Neural cell (in vitro differentiated cells): ENCODE measurements around the gene JPT2. TPM values are rescaled to one million over a fixed set of nuclear protein-coding genes. Genes with fewer than 3 reads are reported as not detected.

Source experiments
- H2AFZ ChIP-seq: fragments of 200-600, 300-800 bp; sonication (generic), shearing (Covaris generic); 2 replicates; pipeline ENCODE4 v1.6.0; 2014; ENCODE audit warnings: low read depth, mild to moderate bottlenecking, antibody characterized with exemption, low read length, moderate library complexity
- H3F3A ChIP-seq: fragments of 200-600 bp; shearing (Covaris generic); 2 replicates; pipeline ENCODE4 v1.6.1; 2016; ENCODE audit warnings: mild to moderate bottlenecking, moderate library complexity, mixed read lengths, antibody characterized with exemption, low read length; ENCODE audit not compliant: insufficient read depth, poor library complexity, severe bottlenecking
- H3K27ac ChIP-seq: fragments of 200-600, 300-800 bp; sonication (generic), shearing (Covaris generic); 2 replicates; pipeline ENCODE4 v1.5.1; 2014; ENCODE audit warnings: mild to moderate bottlenecking, low read length, moderate library complexity
- H3K27me3 ChIP-seq: fragments of 300-800, 200-600 bp; sonication (generic), shearing (Covaris generic); 2 replicates; pipeline ENCODE4 v1.6.0; 2014; ENCODE audit warnings: mild to moderate bottlenecking, low read depth, low read length, moderate library complexity; ENCODE audit not compliant: insufficient read depth
- H3K36me3 ChIP-seq: fragments of 300-800, 200-600 bp; sonication (generic), shearing (Covaris generic); 2 replicates; pipeline ENCODE4 v1.5.1; 2014; ENCODE audit warnings: mild to moderate bottlenecking, antibody characterized with exemption, low read length, moderate library complexity; ENCODE audit not compliant: insufficient read depth
- H3K4me2 ChIP-seq: fragments of 300-800, 200-600 bp; sonication (generic), shearing (Covaris generic); 2 replicates; pipeline ENCODE4 v1.6.0; 2014; ENCODE audit warnings: mild to moderate bottlenecking, low read length
- H3K4me3 ChIP-seq: fragments of 300-800, 200-600 bp; sonication (generic), shearing (Covaris generic); 2 replicates; pipeline ENCODE4 v1.5.1; 2014; ENCODE audit warnings: mild to moderate bottlenecking, low read length, moderate library complexity
- H3K79me2 ChIP-seq: fragments of 200-600 bp; shearing (Covaris generic); replicated peaks from 2 replicates; pipeline ENCODE4 v1.6.0; 2014; ENCODE audit warnings: mild to moderate bottlenecking, low read length, moderate library complexity; ENCODE audit not compliant: insufficient read depth
- H3K9ac ChIP-seq: fragments of 300-800, 200-600 bp; sonication (generic), shearing (Covaris generic); 2 replicates; pipeline ENCODE4 v1.6.1; 2016; ENCODE audit warnings: mild to moderate bottlenecking, low read length, mixed read lengths
- H3K9me2 ChIP-seq: fragments of 200-600 bp; shearing (Covaris generic); 2 replicates; pipeline ENCODE4 v1.6.1; 2016; ENCODE audit warnings: mild to moderate bottlenecking, low read length, mixed read lengths; ENCODE audit not compliant: insufficient read depth
- H3K9me3 ChIP-seq: fragments of 200-600, 300-800 bp; sonication (generic), shearing (Covaris generic); 2 replicates; pipeline ENCODE4 v1.6.1; 2016; ENCODE audit warnings: mild to moderate bottlenecking, mixed run types, low read length, moderate library complexity, mixed read lengths
- H4K20me1 ChIP-seq: fragments of 200-600 bp; shearing (Covaris generic); 2 replicates; pipeline ENCODE4 v1.6.1; 2016; ENCODE audit warnings: mild to moderate bottlenecking, mixed run types; ENCODE audit not compliant: insufficient read depth
- CTCF ChIP-seq: fragments of 450-650 bp; IDR thresholded peaks from 2 replicates; pipeline ENCODE4 v1.5.1; 2014; ENCODE audit warnings: antibody characterized with exemption, mild to moderate bottlenecking, moderate library complexity; ENCODE audit not compliant: poor library complexity, severe bottlenecking
- EP300 ChIP-seq: fragments of 450-650 bp; conservative IDR thresholded peaks from 2 replicates; pipeline ENCODE4 v1.6.1; 2014; ENCODE audit warnings: antibody characterized with exemption, mild to moderate bottlenecking, moderate library complexity; ENCODE audit not compliant: poor library complexity, severe bottlenecking
- EZH2 ChIP-seq: fragments of 200-600, 300-800 bp; shearing (Covaris generic), sonication (generic); IDR thresholded peaks from 2 replicates; pipeline ENCODE4 v1.6.1; 2014; ENCODE audit warnings: antibody characterized with exemption, low read length, borderline replicate concordance, mild to moderate bottlenecking; ENCODE audit not compliant: insufficient read depth, poor library complexity, severe bottlenecking
- MXI1 ChIP-seq: fragments of 450-650 bp; conservative IDR thresholded peaks from 2 replicates; pipeline ENCODE4 v1.6.1; 2014; ENCODE audit warnings: antibody characterized with exemption, mild to moderate bottlenecking; ENCODE audit not compliant: poor library complexity, severe bottlenecking
- POLR2AphosphoS5 ChIP-seq: IDR thresholded peaks from 2 replicates; pipeline ENCODE4 v1.6.1; 2012
- RAD21 ChIP-seq: fragments of 450-650 bp; conservative IDR thresholded peaks from 2 replicates; pipeline ENCODE4 v1.6.1; 2014; ENCODE audit warnings: antibody characterized with exemption, mild to moderate bottlenecking, moderate library complexity
- REST ChIP-seq: IDR thresholded peaks from 2 replicates; pipeline ENCODE4 v1.6.1; 2012; ENCODE audit warnings: borderline replicate concordance
- SMC3 ChIP-seq: fragments of 450-650 bp; conservative IDR thresholded peaks from 2 replicates; pipeline ENCODE4 v1.6.1; 2014; ENCODE audit warnings: antibody characterized with exemption, mild to moderate bottlenecking, moderate library complexity; ENCODE audit not compliant: poor library complexity
- TAF1 ChIP-seq: IDR thresholded peaks from 2 replicates; pipeline ENCODE4 v1.6.1; 2012; ENCODE audit warnings: low read depth
- polyA minus RNA-seq: library from RNA; depleted of rRNA, polyadenylated mRNA; stranded (reverse); fragments of >200 nt; gene quantifications from 2 replicates; pipeline ENCODE4 v1.2.3, GENCODE V29; 2014
- polyA plus RNA-seq: library from polyadenylated mRNA; depleted of rRNA; stranded (reverse); fragments of >200 nt; gene quantifications from 2 replicates; pipeline ENCODE4 v1.2.3, GENCODE V29; 2014

Gene JPT2
- polyA plus RNA-seq (44.9 and 61.4 TPM in 2 replicates), polyA minus RNA-seq (56.5 and 57.5 TPM in 2 replicates)

GRCh38 chr16:1677942-1678499 lies at the start of gene JPT2:
Gene JPT2 (plus strand): TSS chr16:1678279. CDS start chr16:1678313, 34 bp downstream.
- peak within 1 kb of the TSS; percentile 91 for H3K4me2 ChIP-seq
- H3K36me3 ChIP-seq = no peaks in the 10 kb centered on the region
- peak within 1 kb of the TSS; percentile 25 for H2AFZ ChIP-seq
- peak within 1 kb of the TSS; percentile 39 for H3K27ac ChIP-seq
- H3K79me2 ChIP-seq = peaks cover 37% of the 10 kb centered on the region
- TF ChIP-seq MXI1 (peak; percentile 81), POLR2AphosphoS5 (peak; percentile 74), REST (no peak)
- H3K4me3 ChIP-seq = peak within 1 kb of the TSS; percentile 90
- no peaks in the 10 kb centered on the region for H3K9me3 ChIP-seq
- no peaks in the 10 kb centered on the region for H3K27me3 ChIP-seq
- no peaks in the 10 kb centered on the region for H3F3A ChIP-seq
- no peaks in the 10 kb centered on the region for H3K9me2 ChIP-seq
- H3K9ac ChIP-seq = peak within 1 kb of the TSS; percentile 77
- no peaks in the 10 kb centered on the region for H4K20me1 ChIP-seq

GRCh38 chr16:1630450-1631213 lies 47.4 kb upstream of the JPT2 start:
- Histone ChIP-seq H3K4me3 (no peak overlapping the region), H3K4me2 (no peak overlapping the region), H3K9me2 (no peaks in the 10 kb centered on the region), H3K9me3 (no peaks in the 10 kb centered on the region), H3K27ac (no peak overlapping the region), H3K79me2 (peaks cover 46% of the 10 kb centered on the region), H3F3A (no peaks in the 10 kb centered on the region), H3K27me3 (no peaks in the 10 kb centered on the region), H3K36me3 (peaks cover 4% of the 10 kb centered on the region), H4K20me1 (peaks cover 6% of the 10 kb centered on the region), H2AFZ (no peak overlapping the region), H3K9ac (no peak overlapping the region)
- TF ChIP-seq POLR2AphosphoS5 = no peak
- TF ChIP-seq MXI1 = no peak
- TF ChIP-seq REST = no peak
- no peak for TF ChIP-seq EP300
- no peak for TF ChIP-seq RAD21
- no peak for TF ChIP-seq EZH2
- no peak for TF ChIP-seq CTCF
- TF ChIP-seq SMC3 = no peak
- no peak for TF ChIP-seq TAF1
